Neural progenitor cell (in vitro differentiated cells): ENCODE measurements around the gene TDRD10. TPM values are rescaled to one million over a fixed set of nuclear protein-coding genes. Genes with fewer than 3 reads are reported as not detected.

Source experiments
- DNase-seq: peaks from one replicate; pipeline ENCODE4 v3.0.0-alpha.2; 2016; ENCODE audit warnings: low spot score
- H2AFZ ChIP-seq: fragments of 200-600 bp; sonication (generic); replicated peaks from 2 replicates; pipeline ENCODE4 v1.6.1; 2016; ENCODE audit warnings: antibody characterized with exemption
- H3F3A ChIP-seq: fragments of 200-600 bp; sonication (generic); 2 replicates; pipeline ENCODE4 v1.6.1; 2016; ENCODE audit warnings: antibody characterized with exemption, low read depth
- H3K27ac ChIP-seq: fragments of 200-600 bp; sonication (generic); 2 replicates; pipeline ENCODE4 v1.5.1; 2016; ENCODE audit warnings: mild to moderate bottlenecking
- H3K27me3 ChIP-seq: fragments of 200-600 bp; sonication (generic); 2 replicates; pipeline ENCODE4 v1.6.1; 2016; ENCODE audit warnings: mild to moderate bottlenecking, moderate library complexity
- H3K36me3 ChIP-seq: fragments of 200-600 bp; sonication (generic); 2 replicates; pipeline ENCODE4 v1.5.1; 2016
- H3K4me1 ChIP-seq: fragments of 200-600 bp; sonication (generic); 2 replicates; pipeline ENCODE4 v1.6.1; 2016; ENCODE audit warnings: mixed run types
- H3K4me2 ChIP-seq: fragments of 200-600 bp; sonication (generic); 2 replicates; pipeline ENCODE4 v1.6.1; 2016
- H3K4me3 ChIP-seq: fragments of 200-600 bp; sonication (generic); 2 replicates; pipeline ENCODE4 v1.5.1; 2016
- H3K79me2 ChIP-seq: fragments of 200-600 bp; sonication (generic); 2 replicates; pipeline ENCODE4 v1.6.1; 2016; ENCODE audit warnings: low read depth
- H3K9ac ChIP-seq: fragments of 200-600 bp; sonication (generic); 2 replicates; pipeline ENCODE4 v1.6.1; 2016
- H3K9me3 ChIP-seq: fragments of 200-600 bp; sonication (generic); 2 replicates; pipeline ENCODE4 v1.5.1; 2016; ENCODE audit warnings: low read depth
- H4K20me1 ChIP-seq: fragments of 200-600 bp; sonication (generic); 2 replicates; pipeline ENCODE4 v1.6.1; 2016; ENCODE audit warnings: low read depth
- H3K27ac Mint-ChIP-seq: 3 replicates; pipeline ENCODE4 v1.8.0; 2021; ENCODE audit warnings: mixed read lengths
- H3K27me3 Mint-ChIP-seq: 2 replicates; pipeline ENCODE4 v1.8.0; 2022; ENCODE audit warnings: low read depth, mild to moderate bottlenecking, inconsistent platforms, moderate library complexity, mixed read lengths; ENCODE audit not compliant: insufficient read depth
- H3K36me3 Mint-ChIP-seq: 3 replicates; pipeline ENCODE4 v1.8.0; 2021; ENCODE audit warnings: mixed read lengths
- H3K4me1 Mint-ChIP-seq: 3 replicates; pipeline ENCODE4 v1.8.0; 2021; ENCODE audit warnings: mixed read lengths
- H3K4me3 Mint-ChIP-seq: 3 replicates; pipeline ENCODE4 v1.8.0; 2021; ENCODE audit warnings: mild to moderate bottlenecking, moderate library complexity, mixed read lengths
- H3K9me3 Mint-ChIP-seq: 3 replicates; pipeline ENCODE4 v1.8.0; 2020; ENCODE audit warnings: mixed read lengths
- CTCF ChIP-seq: fragments of 200-600 bp; sonication (generic); IDR thresholded peaks from 2 replicates; pipeline ENCODE4 v1.5.1; 2017; ENCODE audit warnings: antibody characterized with exemption, mild to moderate bottlenecking
- EZH2 ChIP-seq: fragments of 200-600 bp; sonication (generic); IDR thresholded peaks from 2 replicates; pipeline ENCODE4 v1.6.1; 2017; ENCODE audit warnings: antibody characterized with exemption, mild to moderate bottlenecking, moderate library complexity
- EZH2phosphoT487 ChIP-seq: fragments of 200-600 bp; sonication (generic); IDR thresholded peaks from 2 replicates; pipeline ENCODE4 v1.6.1; 2017; ENCODE audit warnings: antibody characterized with exemption
- total RNA-seq: library from RNA; depleted of rRNA; stranded (reverse); fragments of >200 nt; gene quantifications from 2 replicates; pipeline ENCODE4 v1.2.3, GENCODE V29; 2015; ENCODE audit warnings: low replicate concordance

The TDRD10 gene
- total RNA-seq, 1 donor from 2014 or later, result not detected

- peaks cover 23% of the 10 kb centered on the region for H3K4me1 Mint-ChIP-seq
- no peak overlapping the region for H3K27ac Mint-ChIP-seq
- no peak overlapping the region for H3K9ac ChIP-seq
- no peaks in the 10 kb centered on the region for H3F3A ChIP-seq
- H3K4me2 ChIP-seq, result no peak overlapping the region
- peaks cover 5% of the 10 kb centered on the region for H3K9me3 Mint-ChIP-seq
- no peaks in the 10 kb centered on the region for H3K79me2 ChIP-seq
- H3K27ac ChIP-seq, result no peak overlapping the region
- H3K36me3 Mint-ChIP-seq, result no peaks in the 10 kb centered on the region
- TF ChIP-seq EZH2phosphoT487 (no peak), CTCF (no peak), EZH2 (no peak)
- no peak overlapping the region for H2AFZ ChIP-seq
- H3K27me3 ChIP-seq, result peaks cover 59% of the 10 kb centered on the region
- peak overlapping the region; percentile 48 for H3K4me3 Mint-ChIP-seq
- no peak for DNase-seq
- H4K20me1 ChIP-seq, result no peaks in the 10 kb centered on the region
- peaks cover 31% of the 10 kb centered on the region for H3K27me3 Mint-ChIP-seq
- H3K9me3 ChIP-seq, result no peaks in the 10 kb centered on the region
- H3K4me3 ChIP-seq, result no peak overlapping the region
- H3K4me1 ChIP-seq, result peaks cover 12% of the 10 kb centered on the region
- H3K36me3 ChIP-seq, result no peaks in the 10 kb centered on the region
Observed at GRCh38 chr1:154497026-154497806, 4.8 kb upstream of the TDRD10 start.

GRCh38 chr1:154499446-154499845, 2.6 kb upstream of the TDRD10 start:
- peaks cover 10% of the 10 kb centered on the region for H3K9me3 Mint-ChIP-seq
- H3K4me1 ChIP-seq, result peaks cover 4% of the 10 kb centered on the region
- no peaks in the 10 kb centered on the region for H3K9me3 ChIP-seq
- no peak overlapping the region for H3K27ac ChIP-seq
- no peak for DNase-seq
- H4K20me1 ChIP-seq, result no peaks in the 10 kb centered on the region
- no peak overlapping the region for H3K4me3 Mint-ChIP-seq
- H3K4me2 ChIP-seq, result no peak overlapping the region
- TF ChIP-seq EZH2phosphoT487 (no peak), CTCF (no peak), EZH2 (no peak)
- no peaks in the 10 kb centered on the region for H3F3A ChIP-seq
- no peak overlapping the region for H3K9ac ChIP-seq
- H3K36me3 Mint-ChIP-seq, result no peaks in the 10 kb centered on the region
- no peak overlapping the region for H3K4me3 ChIP-seq
- H3K27me3 Mint-ChIP-seq, result peaks cover 45% of the 10 kb centered on the region
- no peak overlapping the region for H2AFZ ChIP-seq
- H3K4me1 Mint-ChIP-seq, result peaks cover 13% of the 10 kb centered on the region
- no peaks in the 10 kb centered on the region for H3K36me3 ChIP-seq
- H3K79me2 ChIP-seq, result no peaks in the 10 kb centered on the region
- peaks cover 81% of the 10 kb centered on the region for H3K27me3 ChIP-seq
- no peak overlapping the region for H3K27ac Mint-ChIP-seq

- H3K79me2 ChIP-seq, result no peaks in the 10 kb centered on the region
- Mint-ChIP-seq H3K27me3 (peaks cover 53% of the 10 kb centered on the region), H3K4me3 (no peak overlapping the region), H3K36me3 (no peaks in the 10 kb centered on the region), H3K27ac (no peak overlapping the region), H3K9me3 (peaks cover 10% of the 10 kb centered on the region), H3K4me1 (peaks cover 13% of the 10 kb centered on the region)
- no peak for DNase-seq
- H3K36me3 ChIP-seq, result no peaks in the 10 kb centered on the region
- no peak overlapping the region for H3K4me3 ChIP-seq
- no peaks in the 10 kb centered on the region for H4K20me1 ChIP-seq
- no peaks in the 10 kb centered on the region for H3K9me3 ChIP-seq
- H3K27me3 ChIP-seq, result peaks cover 92% of the 10 kb centered on the region
- no peak overlapping the region for H3K27ac ChIP-seq
- no peaks in the 10 kb centered on the region for H3F3A ChIP-seq
- peaks cover 4% of the 10 kb centered on the region for H3K4me1 ChIP-seq
- no peak overlapping the region for H3K4me2 ChIP-seq
- no peak for TF ChIP-seq CTCF
- TF ChIP-seq EZH2, result no peak
- no peak for TF ChIP-seq EZH2phosphoT487
- no peak overlapping the region for H3K9ac ChIP-seq
- no peak overlapping the region for H2AFZ ChIP-seq
Observed at GRCh38 chr1:154500533-154500932, 1.5 kb upstream of the TDRD10 start.
